H1 (cell line): ENCODE data around the gene KCND3.

Source experiments
- CTCF ChIP-seq, 3 experiments: IDR thresholded peaks; 1 replicate in 2 of 3; 2 replicates in 1 of 3; pipeline versions ENCODE4 v1.5.1 to v1.6.1; 2011; ENCODE audit warnings: low read length in 3 of 3, mild to moderate bottlenecking in 3 of 3, inconsistent platforms in 2 of 3, low read depth in 1 of 3, moderate library complexity in 1 of 3; ENCODE audit not compliant: insufficient read depth in 1 of 3; ENCODE audit errors: control extremely low read depth in 1 of 3
- POLR2AphosphoS5 ChIP-seq: IDR thresholded peaks from 2 replicates; pipeline ENCODE4 v1.6.1; 2011; ENCODE audit warnings: low read depth, low read length

GRCh38 chr1:112021263-112021662 is 31.8 kb upstream of the KCND3 start:
- TF ChIP-seq POLR2AphosphoS5 (no peak), CTCF (IDR thresholded peaks at IDR 0.05; ENCODE audit: control extremely low read depth in 1 of 3, insufficient read depth in 1 of 3, low read depth in 1 of 3, low read length in 3 of 3) (no peak)
